GM12872 (cell line): ENCODE results near the gene WDR55.

Source experiments
- TF ChIP-seq, protein P1 (sequence below): IDR thresholded peaks from 3 replicates; pipeline ENCODE4 v1.5.1; 2011; ENCODE audit warnings: low read depth, mild to moderate bottlenecking, low read length, moderate library complexity; ENCODE audit not compliant: insufficient read depth

WDR55 gene

DNA sequence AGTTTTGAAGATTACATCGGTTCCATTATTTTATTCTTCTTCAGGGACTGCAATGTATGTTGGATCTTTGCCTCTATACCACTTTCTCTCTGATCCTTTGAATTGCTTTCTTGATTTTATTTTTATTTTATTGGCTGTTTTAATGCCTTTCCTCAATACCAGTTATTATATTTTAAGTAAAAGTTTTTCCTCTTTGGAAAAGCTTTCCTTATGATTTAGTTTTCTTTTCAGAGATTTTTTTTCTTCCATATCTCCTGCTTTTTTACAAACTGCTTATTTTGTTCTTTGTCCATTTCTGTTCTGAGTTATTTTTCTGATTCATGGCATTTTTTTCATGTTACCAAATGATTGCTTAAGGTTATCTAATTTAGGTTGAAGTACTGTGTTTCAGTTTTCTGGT is 47.1 kb downstream of the WDR55 start:
- TF ChIP-seq, protein P1, sequence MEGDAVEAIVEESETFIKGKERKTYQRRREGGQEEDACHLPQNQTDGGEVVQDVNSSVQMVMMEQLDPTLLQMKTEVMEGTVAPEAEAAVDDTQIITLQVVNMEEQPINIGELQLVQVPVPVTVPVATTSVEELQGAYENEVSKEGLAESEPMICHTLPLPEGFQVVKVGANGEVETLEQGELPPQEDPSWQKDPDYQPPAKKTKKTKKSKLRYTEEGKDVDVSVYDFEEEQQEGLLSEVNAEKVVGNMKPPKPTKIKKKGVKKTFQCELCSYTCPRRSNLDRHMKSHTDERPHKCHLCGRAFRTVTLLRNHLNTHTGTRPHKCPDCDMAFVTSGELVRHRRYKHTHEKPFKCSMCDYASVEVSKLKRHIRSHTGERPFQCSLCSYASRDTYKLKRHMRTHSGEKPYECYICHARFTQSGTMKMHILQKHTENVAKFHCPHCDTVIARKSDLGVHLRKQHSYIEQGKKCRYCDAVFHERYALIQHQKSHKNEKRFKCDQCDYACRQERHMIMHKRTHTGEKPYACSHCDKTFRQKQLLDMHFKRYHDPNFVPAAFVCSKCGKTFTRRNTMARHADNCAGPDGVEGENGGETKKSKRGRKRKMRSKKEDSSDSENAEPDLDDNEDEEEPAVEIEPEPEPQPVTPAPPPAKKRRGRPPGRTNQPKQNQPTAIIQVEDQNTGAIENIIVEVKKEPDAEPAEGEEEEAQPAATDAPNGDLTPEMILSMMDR: no peak

DNA sequence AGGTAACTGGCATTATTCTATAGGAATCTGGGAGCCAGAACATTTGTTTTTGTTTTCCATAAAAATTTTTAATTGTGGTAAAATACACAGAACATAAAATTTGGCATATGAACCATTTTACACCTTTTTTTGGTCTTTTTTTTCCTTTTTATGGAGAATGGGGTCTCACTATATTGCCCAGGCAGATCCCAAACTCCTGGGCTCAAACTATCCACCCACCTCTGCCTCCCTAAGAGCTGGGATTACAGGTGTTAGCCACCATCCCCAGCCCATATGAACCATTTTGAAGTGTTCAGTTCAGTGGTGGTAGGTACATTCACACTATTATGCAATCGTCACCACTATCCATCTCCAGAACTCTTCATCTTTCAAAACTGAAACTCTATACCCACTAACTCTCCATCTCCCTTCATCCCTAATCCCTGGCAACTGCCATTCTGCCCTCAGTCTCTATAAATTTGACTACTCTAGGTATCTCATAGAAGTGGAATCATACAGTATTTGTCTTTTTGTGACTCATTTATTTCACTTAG is 48.9 kb downstream of the WDR55 start:
- TF ChIP-seq, protein P1: no peak

DNA sequence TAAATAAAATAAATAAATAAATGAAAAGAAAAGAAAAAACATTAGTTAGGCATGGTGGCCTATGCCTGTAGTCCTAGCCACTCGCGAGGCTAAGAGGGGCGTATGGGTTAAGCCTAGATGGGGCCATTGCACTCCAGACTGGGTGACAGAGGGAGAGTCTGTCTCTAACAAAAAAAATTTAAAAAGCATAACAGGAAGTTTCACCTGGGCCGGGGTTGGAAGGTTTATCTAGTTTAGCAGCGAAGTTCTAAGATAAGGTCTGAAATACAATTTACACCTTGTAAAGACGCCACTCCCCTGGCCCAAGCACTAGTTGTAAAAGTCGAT is 53.5 kb downstream of the WDR55 start:
- TF ChIP-seq, protein P1: no peak
